IPS DF 19.7 (cell line): ENCODE data around the gene ZNF598.

Experiments
- DNase-seq: peaks from one replicate; pipeline ENCODE4 v3.0.0-alpha.2; 2013; ENCODE audit warnings: low read depth, low spot score

ZNF598 gene

GRCh38 chr16:2009791-2010510, at the start of gene ZNF598:
Gene ZNF598 (minus strand): TSS chr16:2009821.
- DNase-seq: no peak

GRCh38 chr16:2058872-2059271, 49.3 kb upstream of the ZNF598 start:
- no peak for DNase-seq

- no peak for DNase-seq
These were observed 48.8 kb upstream of the ZNF598 start for GRCh38 chr16:2058420-2058819.

- no peak for DNase-seq
These were observed 47.8 kb upstream of the ZNF598 start for GRCh38 chr16:2057438-2057837.

GRCh38 chr16:2056681-2057407, 47.2 kb upstream of the ZNF598 start:
- DNase-seq: no peak

GRCh38 chr16:2056077-2056476, 46.5 kb upstream of the ZNF598 start:
- DNase-seq: no peak

GRCh38 chr16:2054543-2055245, 45.1 kb upstream of the ZNF598 start:
- no peak for DNase-seq

GRCh38 chr16:2053897-2054296, 44.3 kb upstream of the ZNF598 start:
- DNase-seq: no peak

- no peak for DNase-seq
These were observed 43.6 kb upstream of the ZNF598 start for GRCh38 chr16:2053211-2053610.

GRCh38 chr16:2048116-2048543, 38.5 kb upstream of the ZNF598 start:
- DNase-seq: no peak

- peak; percentile 86 for DNase-seq
These were observed 37.9 kb upstream of the ZNF598 start, which contains the start of the genes NTHL1 and TSC2 for GRCh38 chr16:2047330-2048115. Gene NTHL1 (minus strand): TSS chr16:2047834. CDS start chr16:2047823, 11 bp downstream. Gene TSC2 (plus strand): TSS chr16:2047985. CDS start chr16:2048616, 631 bp downstream.

- no peak for DNase-seq
These were observed 37.3 kb upstream of the ZNF598 start for GRCh38 chr16:2046893-2047329.

GRCh38 chr16:2045965-2046892, 36.6 kb upstream of the ZNF598 start:
- no peak for DNase-seq

GRCh38 chr16:2044541-2044940, 34.9 kb upstream of the ZNF598 start:
- no peak for DNase-seq

- DNase-seq: no peak
These were observed 34.2 kb upstream of the ZNF598 start for GRCh38 chr16:2043667-2044451.

GRCh38 chr16:2042986-2043666, 33.5 kb upstream of the ZNF598 start:
- no peak for DNase-seq

GRCh38 chr16:2042171-2042985, 32.8 kb upstream of the ZNF598 start:
- DNase-seq: no peak
